Erythroblast (primary cell): ENCODE results near the gene CHAF1A.

Experiments
- GATA1 ChIP-seq: IDR thresholded peaks from 2 replicates; pipeline ENCODE4 v1.6.1; 2011; ENCODE audit warnings: low read depth, mild to moderate bottlenecking, control low read depth, low read length, moderate library complexity
- POLR2A ChIP-seq: IDR thresholded peaks from 2 replicates; pipeline ENCODE4 v1.6.1; 2011; ENCODE audit warnings: mild to moderate bottlenecking, low read length

- TF ChIP-seq POLR2A (peak; percentile 89), GATA1 (no peak)
Measured at GRCh38 chr19:4376028-4376670, 26.3 kb upstream of the CHAF1A start.
